GM19467 (cell line): ENCODE results near the gene BFSP2.
"Not testable (repeated sequence)": the region's sequence is repeated elsewhere in the genome, so short reads cannot be mapped to it uniquely, and the experiment has no call there.

Experiments used
- ATAC-seq: cut with Tn5 transposase; IDR thresholded peaks from one replicate; pipeline ENCODE4 v1.9.1; 2021; ENCODE audit warnings: mild to moderate bottlenecking, moderate library complexity; ENCODE audit not compliant: unreplicated experiment

Gene BFSP2

GRCh38 chr3:133505813-133506212 is 106.0 kb downstream of the BFSP2 start:
- ATAC-seq: peak; percentile 23

GRCh38 chr3:133506215-133506901 is 106.5 kb downstream of the BFSP2 start:
- ATAC-seq: peak; percentile 98

- no peak for ATAC-seq
Observed at GRCh38 chr3:133509488-133509887, 109.6 kb downstream of the BFSP2 start.

- ATAC-seq: no peak
Observed at GRCh38 chr3:133512416-133513089, 112.7 kb downstream of the BFSP2 start.

GRCh38 chr3:133514418-133514817 is 114.6 kb downstream of the BFSP2 start:
- ATAC-seq: no peak

GRCh38 chr3:133515127-133515526 is 115.3 kb downstream of the BFSP2 start:
- ATAC-seq: no peak

- no peak for ATAC-seq
Observed at GRCh38 chr3:133520286-133520685, 120.4 kb downstream of the BFSP2 start.

- ATAC-seq: not testable (repeated sequence)
Observed at GRCh38 chr3:133520938-133521337, 121.1 kb downstream of the BFSP2 start.

GRCh38 chr3:133521946-133522345 is 122.1 kb downstream of the BFSP2 start:
- no peak for ATAC-seq

GRCh38 chr3:133523758-133524157 is 123.9 kb downstream of the BFSP2 start:
- ATAC-seq: not testable (repeated sequence)
